Esophagus muscularis mucosa (tissue), 4 donors: ENCODE data around the gene CPED1. TPM values are rescaled to one million over a fixed set of nuclear protein-coding genes. Genes with fewer than 3 reads are reported as not detected.

Source experiments
- DNase-seq: peaks from one replicate; pipeline ENCODE4 v3.0.0-alpha.2; 2017; ENCODE audit errors: extremely low spot score
- H3K27ac ChIP-seq, 4 donors: fragments of 200-600 bp; sonication (generic); replicated peaks in 1 of 4; 1 replicate in 3 of 4; 2 replicates in 1 of 4; pipeline ENCODE4 v1.5.1; 2016 to 2019; ENCODE audit warnings: mild to moderate bottlenecking in 1 of 4
- H3K27me3 ChIP-seq, 4 donors: fragments of 200-600 bp; sonication (generic); one replicate each; pipeline versions ENCODE4 v1.5.1 to v1.6.0; 2016 to 2019
- H3K36me3 ChIP-seq, 4 donors: fragments of 200-600 bp; sonication (generic); one replicate each; pipeline ENCODE4 v1.5.1; 2016 to 2019
- H3K4me1 ChIP-seq, 4 donors: fragments of 200-600 bp; sonication (generic); one replicate each; pipeline ENCODE4 v1.5.1; 2016 to 2019
- H3K4me3 ChIP-seq, 4 donors: fragments of 200-600 bp; sonication (generic); 1 replicate in 2 of 4; 2 replicates in 2 of 4; pipeline ENCODE4 v1.5.1; 2016 to 2019; ENCODE audit warnings: mild to moderate bottlenecking in 4 of 4, moderate library complexity in 1 of 4
- H3K9me3 ChIP-seq, 4 donors: fragments of 200-600 bp; sonication (generic); 1 replicate in 3 of 4; 2 replicates in 1 of 4; pipeline ENCODE4 v1.5.1; 2016 to 2019
- EP300 ChIP-seq: sonication (generic); formaldehyde crosslinking; IDR thresholded peaks from one replicate; pipeline ENCODE4 v1.6.1; 2017; ENCODE audit warnings: antibody characterized with exemption
- POLR2A ChIP-seq: fragments of 450-650 bp; IDR thresholded peaks from one replicate; pipeline ENCODE4 v1.6.1; 2017; ENCODE audit warnings: antibody characterized with exemption, moderate library complexity, mild to moderate bottlenecking, low read depth
- POLR2AphosphoS5 ChIP-seq, 2 donors: sonication (generic); formaldehyde crosslinking; IDR thresholded peaks; one replicate each; pipeline ENCODE4 v1.6.1; 2017; ENCODE audit warnings: antibody characterized with exemption in 2 of 2
- WGBS: methylation state at CpG from one replicate; pipeline ENCODE4 v1.1.5; 2018; 5-methylcytosine and 5-hydroxymethylcytosine counted together
- intact Hi-C: fragments of 100-400 bp; cut with DNase I; formaldehyde crosslinking; loops from one replicate; pipeline ENCODE4 v1.15.1; 2023
- total RNA-seq, 4 donors: library from RNA; depleted of rRNA; stranded (reverse); fragments of >200 nt; gene quantifications; one replicate each; pipeline versions ENCODE4 v1.1.0 to v1.2.1, GENCODE V29; 2016
- TF ChIP-seq, protein P1 (sequence below), 3 experiments: fragments of 200-600 bp in 2 of 3; fragments of 450-650 bp in 1 of 3; sonication (generic) in 2 of 3; IDR thresholded peaks; one replicate each; pipeline ENCODE4 v1.5.1; 2017 to 2019; ENCODE audit warnings: antibody characterized with exemption in 3 of 3, mild to moderate bottlenecking in 2 of 3, moderate library complexity in 1 of 3

CPED1 gene
- total RNA-seq, 4 donors from 2014 or later, result 28.1 to 81.8 (median 32.0) TPM

GRCh38 chr7:120942861-120943260, 45.6 kb upstream of the CPED1 start:
- TF ChIP-seq, protein P1, sequence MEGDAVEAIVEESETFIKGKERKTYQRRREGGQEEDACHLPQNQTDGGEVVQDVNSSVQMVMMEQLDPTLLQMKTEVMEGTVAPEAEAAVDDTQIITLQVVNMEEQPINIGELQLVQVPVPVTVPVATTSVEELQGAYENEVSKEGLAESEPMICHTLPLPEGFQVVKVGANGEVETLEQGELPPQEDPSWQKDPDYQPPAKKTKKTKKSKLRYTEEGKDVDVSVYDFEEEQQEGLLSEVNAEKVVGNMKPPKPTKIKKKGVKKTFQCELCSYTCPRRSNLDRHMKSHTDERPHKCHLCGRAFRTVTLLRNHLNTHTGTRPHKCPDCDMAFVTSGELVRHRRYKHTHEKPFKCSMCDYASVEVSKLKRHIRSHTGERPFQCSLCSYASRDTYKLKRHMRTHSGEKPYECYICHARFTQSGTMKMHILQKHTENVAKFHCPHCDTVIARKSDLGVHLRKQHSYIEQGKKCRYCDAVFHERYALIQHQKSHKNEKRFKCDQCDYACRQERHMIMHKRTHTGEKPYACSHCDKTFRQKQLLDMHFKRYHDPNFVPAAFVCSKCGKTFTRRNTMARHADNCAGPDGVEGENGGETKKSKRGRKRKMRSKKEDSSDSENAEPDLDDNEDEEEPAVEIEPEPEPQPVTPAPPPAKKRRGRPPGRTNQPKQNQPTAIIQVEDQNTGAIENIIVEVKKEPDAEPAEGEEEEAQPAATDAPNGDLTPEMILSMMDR (IDR thresholded peaks at IDR 0.05), result no peak
- no peak for TF ChIP-seq POLR2AphosphoS5 (IDR thresholded peaks at IDR 0.05)
- no peak for TF ChIP-seq POLR2A
- no peak for TF ChIP-seq EP300
- no peak overlapping the region for H3K27ac ChIP-seq
- 100% methylated on average over 1 of the region's 1 CpG for WGBS
- no peaks in the 10 kb centered on the region for H3K27me3 ChIP-seq
- no peaks in the 10 kb centered on the region for H3K9me3 ChIP-seq
- no peaks in the 10 kb centered on the region for H3K4me1 ChIP-seq
- no peak for DNase-seq
- no peak overlapping the region for H3K4me3 ChIP-seq
- intact Hi-C loops, result loop anchor here (5.0 kb wide), 1 partner anchor 141 kb away; no protein-coding TSS in a partner anchor
- no peaks in the 10 kb centered on the region for H3K36me3 ChIP-seq

DNA sequence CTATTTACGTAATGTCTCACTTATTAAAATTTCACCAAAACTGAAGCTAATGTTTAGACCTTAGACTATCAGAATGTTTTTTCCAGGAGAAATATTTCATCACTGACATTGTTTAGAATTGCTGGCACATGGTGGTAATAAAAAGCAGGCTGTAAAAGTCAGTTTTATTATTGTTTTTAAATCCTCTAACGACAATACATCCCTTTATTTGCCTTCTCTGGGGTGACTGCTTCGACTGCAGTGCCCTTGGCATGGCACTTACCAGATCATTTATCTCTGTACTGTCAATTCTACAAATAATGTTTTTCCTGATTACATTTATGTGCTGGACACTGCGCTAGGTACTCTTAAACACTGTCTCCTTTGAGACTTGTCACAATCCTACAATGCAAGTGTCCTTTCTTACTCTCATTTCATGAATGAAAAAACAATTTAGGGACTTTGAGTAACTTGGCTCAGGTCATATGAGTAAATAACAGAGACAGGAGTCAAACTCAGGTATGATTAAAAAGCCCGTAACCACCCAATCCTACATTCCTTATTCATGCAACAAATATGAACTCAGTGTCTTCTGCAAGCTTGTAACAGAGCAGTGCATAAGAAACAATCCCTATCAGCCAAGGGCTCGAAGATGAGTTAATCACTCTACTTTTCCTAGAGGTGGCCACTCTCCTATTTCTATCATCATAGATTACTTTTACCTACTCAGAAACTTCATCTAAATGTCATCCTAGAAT, 43.5 kb upstream of the CPED1 start:
- 60% methylated on average over 6 of the region's 6 CpGs for whole genome bisulfite sequencing

GRCh38 chr7:120947980-120948379, 40.5 kb upstream of the CPED1 start:
- H3K27me3 ChIP-seq, result no peaks in the 10 kb centered on the region
- no peaks in the 10 kb centered on the region for H3K36me3 ChIP-seq
- H3K4me3 ChIP-seq, result no peak overlapping the region
- H3K9me3 ChIP-seq, result no peaks in the 10 kb centered on the region
- peaks cover 11 to 24% (median 16%) of the 10 kb centered on the region in 4 donors for H3K4me1 ChIP-seq
- DNase-seq, result no peak
- TF ChIP-seq, protein P1 (IDR thresholded peaks at IDR 0.05), result no peak
- TF ChIP-seq POLR2A (no peak), POLR2AphosphoS5 (IDR thresholded peaks at IDR 0.05) (no peak), EP300 (no peak)
- intact Hi-C loops, result no loop called here
- H3K27ac ChIP-seq, result no peak overlapping the region

More for the DNA sequence above, 43.5 kb upstream of the CPED1 start:
- TF ChIP-seq EP300 (no peak), POLR2A (no peak), POLR2AphosphoS5 (IDR thresholded peaks at IDR 0.05) (no peak)
- TF ChIP-seq, protein P1 (IDR thresholded peaks at IDR 0.05), result no peak
- no peaks in the 10 kb centered on the region for H3K27me3 ChIP-seq
- no peaks in the 10 kb centered on the region for H3K36me3 ChIP-seq
- H3K9me3 ChIP-seq, result no peaks in the 10 kb centered on the region
- H3K4me3 ChIP-seq, result no peak overlapping the region
- DNase-seq, result no peak
- no peak overlapping the region for H3K27ac ChIP-seq
- intact Hi-C loops, result loop anchor here (5.0 kb wide), 1 partner anchor 143 kb away; no protein-coding TSS in a partner anchor
- peaks cover 0 to 7% (median 2%) of the 10 kb centered on the region in 4 donors for H3K4me1 ChIP-seq

DNA sequence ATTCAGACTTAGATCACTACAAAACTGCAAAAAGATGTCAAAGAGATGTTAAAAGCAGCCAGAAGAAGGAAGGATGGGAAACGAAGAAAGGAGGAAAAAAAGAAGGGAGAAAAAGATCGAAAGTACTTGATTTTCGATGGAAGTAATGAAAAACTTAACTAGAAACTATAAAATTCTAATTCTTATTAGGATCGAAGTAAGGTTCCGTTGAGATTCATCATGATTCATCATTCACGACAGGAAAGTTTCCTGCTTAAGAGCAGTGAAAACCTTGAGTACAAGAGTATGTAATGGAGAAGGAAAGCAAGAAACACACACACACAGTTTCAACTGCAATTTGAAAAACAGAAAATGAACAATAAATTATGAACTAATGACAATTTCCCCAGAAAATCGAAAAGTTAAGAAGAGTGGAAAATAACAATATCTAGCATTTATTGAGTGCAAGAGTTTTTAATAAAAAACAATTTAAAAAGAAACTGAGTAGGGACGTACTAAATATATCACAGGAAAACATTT, 39.1 kb upstream of the CPED1 start:
- Histone ChIP-seq H3K27ac (peak overlapping the region in 1 of 4 donors; percentile 98), H3K4me3 (peak overlapping the region; percentile 62 to 75 (median 67)), H3K4me1 (peaks cover 11 to 28% (median 16%) of the 10 kb centered on the region in 4 donors), H3K9me3 (no peaks in the 10 kb centered on the region), H3K27me3 (no peaks in the 10 kb centered on the region), H3K36me3 (peaks cover 0 to 15% (median 9%) of the 10 kb centered on the region in 4 donors)
- intact Hi-C loops, result no loop called here
- 52% methylated on average over 8 of the region's 8 CpGs for WGBS
- no peak for DNase-seq
- TF ChIP-seq, protein P1 (IDR thresholded peaks at IDR 0.05), result no peak
- no peak for TF ChIP-seq EP300
- no peak for TF ChIP-seq POLR2A
- TF ChIP-seq POLR2AphosphoS5 (IDR thresholded peaks at IDR 0.05), result no peak
